Peyer's patch (tissue), 4 donors: ENCODE data around the gene OMP.

Experiments used
- CTCF ChIP-seq, 6 experiments: fragments of 450-650 bp in 4 of 6; fragments of 200-600 bp in 2 of 6; sonication (generic) in 1 of 6; IDR thresholded peaks; one replicate each; pipeline ENCODE4 v1.5.1; 2017 to 2019; ENCODE audit warnings: antibody characterized with exemption in 6 of 6, mild to moderate bottlenecking in 3 of 6, moderate library complexity in 1 of 6
- POLR2A ChIP-seq, 2 donors: fragments of 450-650 bp; IDR thresholded peaks; one replicate each; pipeline ENCODE4 v1.5.1; 2017; ENCODE audit warnings: antibody characterized with exemption in 2 of 2, mild to moderate bottlenecking in 2 of 2, moderate library complexity in 2 of 2

GRCh38 chr11:77106759-77107158 lies 4.1 kb downstream of the OMP start:
- no peak for TF ChIP-seq POLR2A (IDR thresholded peaks at IDR 0.05)
- TF ChIP-seq CTCF (IDR thresholded peaks at IDR 0.05) = no peak
